GM18505 (cell line): ENCODE measurements around the gene PLXNB2.

Source experiments
- ATAC-seq: cut with Tn5 transposase; IDR thresholded peaks from one replicate; pipeline ENCODE4 v1.9.1; 2021; ENCODE audit not compliant: unreplicated experiment
- POLR2A ChIP-seq: IDR thresholded peaks from 4 replicates; pipeline ENCODE4 v1.6.1; 2011; ENCODE audit warnings: borderline replicate concordance; ENCODE audit not compliant: insufficient read depth, insufficient read length; ENCODE audit errors: extremely low read depth

Gene PLXNB2

DNA sequence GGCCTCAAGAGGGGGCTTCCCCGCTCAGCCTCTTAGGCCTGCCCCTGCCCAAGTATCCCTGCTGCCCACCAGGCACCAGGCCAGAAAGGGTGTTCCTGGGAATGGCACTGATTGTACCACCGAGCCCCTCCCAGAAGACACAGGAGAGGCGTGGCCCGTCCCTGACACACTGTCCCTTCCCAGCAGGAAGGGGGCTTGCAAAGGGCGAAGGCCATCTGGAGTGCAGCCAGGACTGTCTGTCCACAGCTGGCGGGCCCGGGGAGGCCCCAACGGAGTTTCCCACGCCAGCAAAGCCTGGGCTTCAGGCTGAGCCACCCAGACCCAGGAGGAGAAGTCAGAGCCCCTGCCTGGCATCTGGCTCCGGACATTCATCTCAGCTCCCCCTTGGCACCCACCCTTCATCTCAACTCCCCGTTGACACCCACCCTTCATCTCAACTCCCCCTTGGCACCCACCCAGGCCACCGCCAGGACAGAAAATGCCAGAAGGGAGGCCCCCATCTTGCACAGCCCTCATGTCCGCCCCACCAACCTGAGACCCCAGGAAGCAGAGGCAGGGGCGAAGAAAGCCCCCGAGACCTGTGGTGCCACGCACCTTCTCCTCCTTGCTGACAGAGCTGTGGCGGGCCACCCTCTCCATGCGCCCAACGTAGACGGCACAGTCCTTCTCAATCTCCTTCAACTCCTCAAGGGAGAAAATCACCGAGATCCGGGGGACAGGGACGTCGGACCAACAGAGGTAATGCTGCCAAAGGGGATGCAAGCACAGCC is 82.1 kb downstream of the PLXNB2 start:
- no peak for TF ChIP-seq POLR2A
- no peak for ATAC-seq
